GM12878 (cell line): ENCODE results near the gene GP2. TPM values are rescaled to one million over a fixed set of nuclear protein-coding genes. Genes with fewer than 3 reads are reported as not detected.

Experiments used
- ATAC-seq: fragments of 200-7000 bp; cut with Tn5 transposase; 3 replicates; pipeline ENCODE4 v1.9.1; 2020; ENCODE audit warnings: mild to moderate bottlenecking, moderate library complexity
- BruUV-seq: library from RNA; stranded (reverse); fragments of 400-500 nt; replicated peaks from 2 replicates; lab custom pipeline; 2021; lab: Mats Ljungman, UMichigan
- CTCF ChIA-PET: fragments of 300-600 bp; sonication (Branson Sonifier 250); formaldehyde crosslinking; extraction: SDS; loops from one replicate; lab custom pipeline; 2021; ENCODE audit warnings: inconsistent platforms; lab: Yijun Ruan, JAX
- POLR2A ChIA-PET: fragments of 350-600 bp; formaldehyde crosslinking; extraction: SDS; loops from one replicate; lab custom pipeline; 2021; ENCODE audit warnings: inconsistent platforms; lab: Charles Lee
- RAD21 ChIA-PET: fragments of 300-600 bp; sonication (Branson Sonifier 250); formaldehyde crosslinking; loops from one replicate; lab custom pipeline; 2023; ENCODE audit warnings: antibody characterized with exemption; ENCODE audit not compliant: unreplicated experiment; lab: Charles Lee
- SMC1A ChIA-PET: fragments of 300-600 bp; sonication (Branson Sonifier 250); formaldehyde crosslinking; loops from one replicate; lab custom pipeline; 2023; ENCODE audit not compliant: unreplicated experiment, uncharacterized antibody; lab: Charles Lee
- DNase-seq: peaks from one replicate; pipeline ENCODE4 v3.0.0-alpha.2; 2011; ENCODE audit warnings: low read depth, low spot score
- FAIRE-seq: peaks from 3 replicates; lab custom pipeline; 2011; peaks lifted over from hg19 to GRCh38; lab: Jason Lieb, UNC
- H2AFZ ChIP-seq: 2 replicates; pipeline ENCODE4 v1.6.0; 2011; ENCODE audit warnings: low read depth, low read length, control low read depth; ENCODE audit not compliant: control insufficient read depth
- H3K27ac ChIP-seq: 2 replicates; pipeline ENCODE4 v1.5.1; 2011; ENCODE audit warnings: control low read depth; ENCODE audit not compliant: control insufficient read depth, insufficient read depth
- H3K27me3 ChIP-seq, 2 experiments: replicated peaks in 1 of 2; 2 replicates each; pipeline versions ENCODE4 v1.6.0 to v1.6.1; 2011; ENCODE audit warnings: low read length in 1 of 2; ENCODE audit not compliant: control insufficient read depth in 2 of 2, insufficient read depth in 2 of 2
- H3K36me3 ChIP-seq, 2 experiments: 2 replicates each; pipeline ENCODE4 v1.5.1; 2011; ENCODE audit warnings: low read length in 1 of 2; ENCODE audit not compliant: control insufficient read depth in 2 of 2, insufficient read depth in 2 of 2
- H3K4me1 ChIP-seq: 2 replicates; pipeline ENCODE4 v1.6.1; 2011; ENCODE audit warnings: mild to moderate bottlenecking, low read length, moderate library complexity, mixed read lengths; ENCODE audit not compliant: control insufficient read depth, insufficient read depth
- H3K4me2 ChIP-seq: 2 replicates; pipeline ENCODE4 v1.6.0; 2011; ENCODE audit warnings: control low read depth; ENCODE audit not compliant: control insufficient read depth, insufficient read depth
- H3K4me3 ChIP-seq: fragments of 200-600 bp; sonication (generic); 2 replicates; pipeline ENCODE4 v1.5.1; 2016
- H3K79me2 ChIP-seq: 2 replicates; pipeline ENCODE4 v1.6.0; 2011; ENCODE audit warnings: low read length; ENCODE audit not compliant: control insufficient read depth, insufficient read depth
- H3K9ac ChIP-seq: 2 replicates; pipeline ENCODE4 v1.8.0; 2011; ENCODE audit warnings: low read length, control low read depth, mixed read lengths; ENCODE audit not compliant: control insufficient read depth, insufficient read depth
- H3K9me3 ChIP-seq: replicated peaks from 3 replicates; pipeline ENCODE4 v1.5.1; 2011; ENCODE audit warnings: mild to moderate bottlenecking, low read length; ENCODE audit not compliant: control insufficient read depth, insufficient read depth
- H4K20me1 ChIP-seq: 2 replicates; pipeline ENCODE4 v1.6.0; 2011; ENCODE audit not compliant: control insufficient read depth, insufficient read depth
- BCLAF1 ChIP-seq: fragments of 450-650 bp; IDR thresholded peaks from 2 replicates; pipeline ENCODE4 v1.6.1; 2017; ENCODE audit warnings: antibody characterized with exemption, mild to moderate bottlenecking, moderate library complexity
- CBFB ChIP-seq: IDR thresholded peaks from 2 replicates; pipeline ENCODE4 v1.6.1; 2016; ENCODE audit warnings: antibody characterized with exemption, low read depth
- GATAD2B ChIP-seq: fragments of 450-650 bp; conservative IDR thresholded peaks from 2 replicates; pipeline ENCODE4 v1.6.1; 2017; ENCODE audit warnings: low read depth, mild to moderate bottlenecking, moderate library complexity
- MTA3 ChIP-seq: IDR thresholded peaks from 2 replicates; pipeline ENCODE4 v1.6.1; 2012; ENCODE audit warnings: low read length, inconsistent platforms, borderline replicate concordance
- MYB ChIP-seq: fragments of 150-350 bp; IDR thresholded peaks from 2 replicates; pipeline ENCODE4 v1.6.1; 2014; ENCODE audit warnings: mild to moderate bottlenecking, low read depth, low read length, borderline replicate concordance
- NFXL1 ChIP-seq: fragments of 450-650 bp; IDR thresholded peaks from 2 replicates; pipeline ENCODE4 v1.6.1; 2017; ENCODE audit warnings: antibody characterized with exemption, mild to moderate bottlenecking, borderline replicate concordance
- NR2C2 ChIP-seq: IDR thresholded peaks from 2 replicates; pipeline ENCODE4 v1.6.1; 2011; ENCODE audit warnings: borderline replicate concordance, low read depth; ENCODE audit not compliant: control insufficient read depth, insufficient read length
- POLR2A ChIP-seq: IDR thresholded peaks from 2 replicates; pipeline ENCODE4 v1.6.1; 2011; ENCODE audit warnings: low read depth, mild to moderate bottlenecking, low read length
- RBBP5 ChIP-seq: fragments of 200-600 bp; sonication (generic); conservative IDR thresholded peaks from 2 replicates; pipeline ENCODE4 v1.6.1; 2016
- SKIL ChIP-seq: fragments of 450-650 bp; IDR thresholded peaks from 2 replicates; pipeline ENCODE4 v1.6.1; 2017; ENCODE audit warnings: mild to moderate bottlenecking, low read depth, inconsistent platforms; ENCODE audit not compliant: poor library complexity, severe bottlenecking
- SUPT20H ChIP-seq: IDR thresholded peaks from 2 replicates; pipeline ENCODE4 v1.6.1; 2011; ENCODE audit warnings: low read depth, mild to moderate bottlenecking, low read length, moderate library complexity, borderline replicate concordance; ENCODE audit not compliant: control insufficient read depth
- YY1 ChIP-seq: IDR thresholded peaks from 2 replicates; pipeline ENCODE4 v1.6.1; 2011; ENCODE audit warnings: low read depth, mild to moderate bottlenecking, low read length
- ZBTB33 ChIP-seq: fragments of 450-650 bp; IDR thresholded peaks from 2 replicates; pipeline ENCODE4 v1.6.1; 2017; ENCODE audit warnings: mild to moderate bottlenecking
- WGBS: methylation state at CpG from one replicate; pipeline ENCODE4 v1.1.6; 2016; ENCODE audit warnings: low lambda C conversion rate; ENCODE audit not compliant: insufficient replicate concordance, insufficient coverage; ENCODE audit errors: missing lambda C conversion rate; 5-methylcytosine and 5-hydroxymethylcytosine counted together
- in situ Hi-C: fragments of 300-500 bp; cut with MboI; formaldehyde crosslinking; loops from 9 replicates; pipeline ENCODE4 v1.14.3; 2018; ENCODE audit warnings: mixed read lengths
- intact Hi-C: fragments of 100-400 bp; cut with micrococcal nuclease; formaldehyde crosslinking; loops from one replicate; pipeline ENCODE4 v1.14.2; 2022; ENCODE audit not compliant: unreplicated experiment
- polyA plus RNA-seq, 11 experiments: library from polyadenylated mRNA; depleted of rRNA in 4 of 11; unstranded in 6 of 11; stranded (reverse) in 5 of 11; fragments of >200 nt; fragmentation: Nextera tagmentation in 4 of 11; fragmentation: Illumina TruSeq in 1 of 11; extraction: Ambion mirVana in 4 of 11; extraction: Trizol in 1 of 11; gene quantifications; 1 replicate in 1 of 11; 2 replicates in 10 of 11; pipeline versions ENCODE4 v1.2.1 to v1.2.3, GENCODE V29; 2011 to 2016; ENCODE audit warnings: inconsistent platforms in 2 of 11, missing spikeins in 2 of 11, low read depth in 1 of 11
- total RNA-seq, 4 experiments: library from RNA; depleted of rRNA in 3 of 4; stranded (reverse); fragments of >200 nt in 3 of 4; fragmentation: Illumina TruSeq in 1 of 4; extraction: Trizol in 1 of 4; gene quantifications; 2 replicates each; pipeline versions ENCODE4 v1.2.1 to v1.2.3, GENCODE V29; 2013 to 2021

Gene GP2
- total and polyA plus RNA-seq, 10 of the 15 experiments (the other 5 are each of a cell fraction or from before 2014, with no cell fraction given) = 6.9 TPM; not detected in 9

- TF ChIP-seq MTA3 (no peak), RBBP5 (no peak), YY1 (no peak)
These were observed 16.6 kb downstream of the GP2 start (continued) for GRCh38 chr16:20310421-20311395.

- in situ Hi-C loops (no loop called here), intact Hi-C loops (no loop called here)
- WGBS = 12% methylated on average over 6 of the region's 6 CpGs
- Histone ChIP-seq H3K27me3 (no peaks in the 10 kb centered on the region), H2AFZ (no peak overlapping the region), H3K9ac (no peak overlapping the region), H3K36me3 (no peaks in the 10 kb centered on the region), H3K4me3 (no peak overlapping the region), H3K4me1 (no peaks in the 10 kb centered on the region), H3K27ac (no peak overlapping the region), H3K79me2 (no peaks in the 10 kb centered on the region), H3K9me3 (no peaks in the 10 kb centered on the region), H3K4me2 (no peak overlapping the region), H4K20me1 (no peaks in the 10 kb centered on the region)
- ATAC-seq (no peak), FAIRE-seq (no peak), DNase-seq (no peak)
- no TSS peak for BruUV-seq
- ChIA-PET SMC1A (interaction anchor here (0.9 to 1.3 kb wide), 2 partner anchors 11 to 13 kb away, joined by 3 to 4 read pairs; no protein-coding TSS in a partner anchor), RAD21 (interaction anchor here (0.6 kb wide), 1 partner anchor 409 kb away, joined by 3 read pairs; no protein-coding TSS in a partner anchor), POLR2A (no interaction called here), CTCF (interaction anchor here (2.2 kb wide), 1 partner anchor 10 kb away, joined by 17 read pairs; no protein-coding TSS in a partner anchor)
- TF ChIP-seq SKIL (no peak), BCLAF1 (no peak), NFXL1 (no peak), POLR2A (no peak), ZBTB33 (no peak), CBFB (no peak), GATAD2B (no peak), NR2C2 (no peak), SUPT20H (no peak), MYB (no peak)
These were observed 17.5 kb downstream of the GP2 start for GRCh38 chr16:20309786-20310185.
